ENCODE data around the gene TEX50.
A peak's percentile ranks its signal among the peaks of the same experiment; 100 is the strongest.
"Not testable (repeated sequence)": the region's sequence is repeated elsewhere in the genome, so short reads cannot be mapped to it uniquely, and the experiment has no call there.

TEX50 gene, protein sequence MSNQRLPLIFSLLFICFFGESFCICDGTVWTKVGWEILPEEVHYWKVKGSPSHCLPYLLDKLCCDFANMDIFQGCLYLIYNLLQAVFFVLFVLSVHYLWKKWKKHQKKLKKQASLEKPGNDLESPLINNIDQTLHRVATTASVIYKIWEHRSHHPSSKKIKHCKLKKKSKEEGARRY

DNA sequence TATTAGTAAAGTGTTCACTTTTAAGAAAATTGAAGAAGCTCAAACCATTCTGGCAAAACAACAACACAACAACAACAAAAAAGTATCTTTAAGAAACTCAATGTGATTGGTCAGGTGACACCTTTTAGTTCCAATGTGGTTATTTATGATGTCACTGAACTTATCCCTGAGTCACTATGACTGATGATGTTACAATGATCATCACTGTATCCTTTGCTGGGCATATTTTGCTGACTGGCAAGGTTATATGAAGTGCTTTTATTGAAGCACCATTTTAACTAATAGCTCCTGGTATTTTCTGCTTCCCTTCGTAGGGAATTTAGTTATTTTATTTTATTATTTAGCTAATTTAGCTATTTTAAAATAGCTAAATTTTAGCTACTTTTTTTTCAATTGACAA, at the start of gene TEX50:
TEX50 (plus strand) TSS at position 223 of the 400 bp plus-strand sequence. CDS start 184 bp downstream, outside the sequence.
- DNase-seq, result no peak

- no peak for DNase-seq
Measured at GRCh38 chr1:173590557-173590956, 44.6 kb upstream of the TEX50 start.

DNA sequence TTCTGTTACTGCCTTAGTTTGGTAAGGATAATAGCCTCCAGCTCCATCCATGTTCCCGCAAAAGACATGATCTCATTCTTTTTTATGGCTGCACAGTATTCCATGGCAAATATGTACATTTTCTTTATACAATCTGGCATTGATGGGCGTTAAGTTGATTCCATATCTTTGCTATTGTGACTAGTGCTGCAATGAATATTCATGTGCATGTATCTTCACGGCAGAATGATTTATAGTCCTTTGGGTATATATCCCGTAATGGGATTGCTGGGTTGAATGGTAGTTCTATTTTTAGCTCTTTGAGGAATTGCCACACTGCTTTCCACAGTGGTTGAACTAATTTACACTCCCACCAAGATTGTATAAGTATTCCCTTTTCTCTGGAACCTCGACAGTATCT, 44.0 kb upstream of the TEX50 start:
- not testable (repeated sequence) for DNase-seq

- DNase-seq, result no peak
Measured at GRCh38 chr1:173596097-173596825, 38.9 kb upstream of the TEX50 start.

- DNase-seq, result peak; percentile 44
Measured at GRCh38 chr1:173601588-173601987, 33.5 kb upstream of the TEX50 start.

GRCh38 chr1:173603056-173603591, 32.0 kb upstream of the TEX50 start, which contains the start of gene SLC9C2:
Gene SLC9C2, minus strand, starts transcription at chr1:173603072. Its CDS starts 1,296 bp downstream, at chr1:173601776.
- peak; percentile 91 for DNase-seq

DNA sequence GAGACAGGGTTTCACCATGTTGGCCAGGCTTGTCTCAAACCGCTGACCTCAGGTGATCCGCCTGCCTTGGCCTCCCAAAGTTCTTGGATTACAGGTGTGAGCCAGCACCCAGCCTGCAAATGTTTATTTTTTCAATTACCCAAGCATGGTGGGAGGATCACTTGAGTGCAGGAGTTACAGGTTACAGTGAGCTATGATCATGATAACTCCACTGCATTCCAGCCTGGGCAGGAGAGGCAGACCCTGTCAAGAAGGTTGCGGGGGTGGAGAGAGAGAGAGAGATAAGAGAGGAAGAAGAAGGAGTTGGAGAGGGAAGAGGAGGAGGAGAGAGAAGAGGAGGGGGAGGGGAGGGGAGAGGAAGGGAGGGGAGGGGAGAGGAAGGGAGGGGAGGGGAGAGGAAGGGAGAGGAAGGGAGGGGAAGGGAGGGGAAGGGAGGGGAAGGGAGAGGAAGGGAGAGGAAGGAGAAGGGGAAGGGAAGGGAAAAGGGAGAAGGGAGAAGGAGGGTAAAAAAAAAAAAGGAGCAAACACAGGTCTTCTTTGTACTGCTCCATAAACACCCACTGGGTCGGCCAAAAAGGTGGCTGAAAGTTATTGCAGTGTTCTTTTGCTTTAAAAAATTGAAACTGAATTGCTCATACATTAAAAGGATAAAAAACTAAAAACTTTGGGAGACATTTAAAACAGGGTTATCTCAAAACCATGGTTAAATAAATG, 26.5 kb upstream of the TEX50 start:
- DNase-seq, result no peak

- not testable (repeated sequence) for DNase-seq
Measured at GRCh38 chr1:173613086-173613485, 22.1 kb upstream of the TEX50 start.

GRCh38 chr1:173616859-173617258, 18.3 kb upstream of the TEX50 start:
- no peak for DNase-seq

- DNase-seq, result no peak
Measured at GRCh38 chr1:173627269-173627668, 7.9 kb upstream of the TEX50 start.

GRCh38 chr1:173628888-173629287, 6.2 kb upstream of the TEX50 start:
- DNase-seq, result no peak

DNA sequence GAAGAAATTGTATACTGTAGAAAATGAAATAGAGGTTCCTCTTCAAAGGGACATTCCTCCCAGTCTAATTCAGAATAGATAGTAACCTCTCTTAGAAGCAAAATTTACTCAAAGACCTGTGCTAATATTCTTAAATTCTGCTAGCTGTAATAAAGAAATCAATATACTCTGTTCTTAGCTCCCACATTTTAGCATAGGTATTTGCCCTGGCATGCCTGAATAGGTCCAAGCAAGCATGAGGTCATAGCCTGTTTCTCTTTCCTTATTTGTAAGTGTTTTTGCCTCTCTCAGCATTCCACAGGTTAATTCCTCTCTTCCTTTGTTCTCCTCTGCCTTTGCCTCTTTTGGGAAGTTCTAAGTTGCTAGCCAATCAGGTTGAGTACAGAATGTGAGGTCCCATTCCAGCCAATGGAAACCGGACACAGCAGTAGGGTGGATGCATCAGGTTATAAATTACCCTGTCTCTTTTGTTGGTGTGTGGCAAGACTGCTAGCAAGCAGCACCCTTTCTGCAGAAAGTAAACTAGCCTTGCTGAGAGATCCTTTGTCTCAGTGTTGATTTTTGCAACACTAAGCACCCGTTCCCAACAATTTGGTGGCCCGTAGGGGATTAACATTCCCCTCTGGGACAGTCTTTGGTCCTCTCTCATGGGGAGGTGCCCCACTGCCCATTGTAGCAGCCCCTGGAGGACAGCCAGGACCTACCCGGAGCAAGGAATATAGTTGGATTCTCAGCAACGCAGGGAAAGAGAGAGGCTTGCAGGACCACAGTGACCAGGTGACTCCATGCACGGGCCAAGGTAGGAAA, 2.3 kb downstream of the TEX50 start:
- DNase-seq, result not testable (repeated sequence)

- no peak for DNase-seq
Measured at GRCh38 chr1:173638043-173639021, 3.2 kb downstream of the TEX50 start.

- DNase-seq, result no peak
Measured at GRCh38 chr1:173639102-173639501, 4.0 kb downstream of the TEX50 start.

DNA sequence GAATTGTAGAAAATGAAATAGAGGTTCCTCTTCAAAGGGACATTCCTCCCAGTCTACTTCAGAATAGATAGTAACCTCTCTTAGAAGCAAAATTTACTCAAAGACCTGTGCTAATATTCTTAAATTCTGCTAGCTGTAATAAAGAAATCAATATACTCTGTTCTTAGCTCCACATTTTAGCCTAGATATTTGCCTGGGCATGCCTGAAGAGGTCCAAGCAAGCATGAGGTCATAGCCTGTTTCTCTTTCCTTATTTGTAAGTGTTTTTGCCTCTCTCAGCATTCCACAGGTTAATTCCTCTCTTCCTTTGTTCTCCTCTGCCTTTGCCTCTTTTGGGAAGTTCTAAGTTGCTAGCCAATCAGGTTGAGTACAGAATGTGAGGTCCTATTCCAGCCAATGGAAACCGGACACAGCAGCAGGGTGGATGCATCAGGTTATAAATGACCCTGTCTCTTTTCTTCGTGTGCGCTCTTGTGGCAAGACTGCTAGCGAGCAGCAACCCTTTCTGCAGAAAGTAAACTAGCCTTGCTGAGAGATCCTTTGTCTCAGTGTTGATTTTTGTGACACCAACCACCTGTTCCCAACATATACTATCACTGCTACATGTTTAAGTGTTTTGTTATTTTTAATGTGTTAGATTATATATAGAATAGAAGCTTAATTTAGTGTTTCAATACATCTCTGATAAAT, 7.5 kb downstream of the TEX50 start:
- DNase-seq, result not testable (repeated sequence)

DNA sequence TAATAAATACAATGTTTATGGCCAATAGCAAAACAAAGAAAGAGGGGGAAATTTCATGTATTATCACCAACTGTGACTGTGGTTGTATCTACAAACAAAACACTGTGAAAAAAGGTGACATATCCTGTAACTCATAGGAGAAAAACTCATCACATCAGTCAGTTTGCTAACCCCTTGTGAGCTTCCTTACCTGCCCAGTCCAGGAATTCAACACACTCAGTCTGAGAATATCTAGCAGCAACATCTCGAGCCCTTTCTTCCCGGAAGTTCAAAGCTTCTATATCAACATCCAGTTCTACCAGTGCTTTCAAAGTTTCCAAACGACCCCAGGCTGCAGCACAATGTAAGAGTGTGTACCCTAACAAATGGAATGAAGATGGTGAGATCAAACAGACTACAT, 11.5 kb downstream of the TEX50 start:
- no peak for DNase-seq

- DNase-seq, result no peak
Measured at GRCh38 chr1:173648880-173649605, 13.9 kb downstream of the TEX50 start.

GRCh38 chr1:173660306-173660705, 25.2 kb downstream of the TEX50 start:
- no peak for DNase-seq

DNA sequence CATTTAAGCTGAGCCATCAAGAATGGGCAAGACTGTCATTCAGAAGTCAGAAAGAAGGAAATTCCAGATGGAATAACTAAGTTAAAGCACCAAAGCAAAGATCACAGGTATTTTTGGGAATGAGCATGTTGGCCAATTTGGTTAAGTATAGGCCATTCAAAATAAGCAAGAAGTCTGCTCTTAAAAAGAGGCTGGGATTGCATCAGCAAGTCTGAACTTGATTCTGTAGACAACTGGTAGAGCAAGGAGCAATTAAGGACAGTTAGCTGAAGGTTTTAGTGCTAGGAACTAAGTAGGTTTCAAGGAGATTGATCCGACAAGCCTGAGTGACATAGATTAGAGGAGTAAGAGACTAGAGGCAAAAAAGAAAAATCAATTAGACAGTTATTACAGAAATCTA, 26.1 kb downstream of the TEX50 start:
- no peak for DNase-seq

- DNase-seq, result no peak
Measured at GRCh38 chr1:173661763-173662162, 26.6 kb downstream of the TEX50 start.
